Thyroid gland (tissue), 4 donors: ENCODE measurements around the gene ZNF283.

Experiments used
- CTCF ChIP-seq, 6 experiments: fragments of 200-600 bp in 3 of 6; fragments of 450-650 bp in 3 of 6; sonication (generic) in 3 of 6; IDR thresholded peaks; one replicate each; pipeline ENCODE4 v1.5.1; 2016 to 2019; ENCODE audit warnings: antibody characterized with exemption in 6 of 6, mild to moderate bottlenecking in 2 of 6, inconsistent platforms in 1 of 6, moderate library complexity in 1 of 6
- POLR2A ChIP-seq, 2 donors: fragments of 450-650 bp; IDR thresholded peaks; one replicate each; pipeline ENCODE4 v1.6.1; 2017; ENCODE audit warnings: antibody characterized with exemption in 2 of 2, mild to moderate bottlenecking in 2 of 2, moderate library complexity in 1 of 2

GRCh38 chr19:43804432-43804831 lies 22.7 kb upstream of the ZNF283 start:
- TF ChIP-seq CTCF (IDR thresholded peaks at IDR 0.05) (no peak), POLR2A (IDR thresholded peaks at IDR 0.05) (no peak)
